GM12878 (cell line): Measurements from ENCODE around the gene FADS1. TPM values are rescaled to one million over a fixed set of nuclear protein-coding genes. Genes with fewer than 3 reads are reported as not detected.

Experiments
- ATAC-seq: fragments of 200-7000 bp; cut with Tn5 transposase; 3 replicates; pipeline ENCODE4 v1.9.1; 2020; ENCODE audit warnings: mild to moderate bottlenecking, moderate library complexity
- BruUV-seq: library from RNA; stranded (reverse); fragments of 400-500 nt; replicated peaks from 2 replicates; lab custom pipeline; 2021; lab: Mats Ljungman, UMichigan
- CTCF ChIA-PET: fragments of 300-600 bp; sonication (Branson Sonifier 250); formaldehyde crosslinking; extraction: SDS; loops from one replicate; lab custom pipeline; 2021; ENCODE audit warnings: inconsistent platforms; lab: Yijun Ruan, JAX
- POLR2A ChIA-PET: fragments of 350-600 bp; formaldehyde crosslinking; extraction: SDS; loops from one replicate; lab custom pipeline; 2021; ENCODE audit warnings: inconsistent platforms; lab: Charles Lee
- RAD21 ChIA-PET: fragments of 300-600 bp; sonication (Branson Sonifier 250); formaldehyde crosslinking; loops from one replicate; lab custom pipeline; 2023; ENCODE audit warnings: antibody characterized with exemption; ENCODE audit not compliant: unreplicated experiment; lab: Charles Lee
- SMC1A ChIA-PET: fragments of 300-600 bp; sonication (Branson Sonifier 250); formaldehyde crosslinking; loops from one replicate; lab custom pipeline; 2023; ENCODE audit not compliant: unreplicated experiment, uncharacterized antibody; lab: Charles Lee
- DNase-seq: peaks from one replicate; pipeline ENCODE4 v3.0.0-alpha.2; 2011; ENCODE audit warnings: low read depth, low spot score
- FAIRE-seq: peaks from 3 replicates; lab custom pipeline; 2011; peaks lifted over from hg19 to GRCh38; lab: Jason Lieb, UNC
- H2AFZ ChIP-seq: 2 replicates; pipeline ENCODE4 v1.6.0; 2011; ENCODE audit warnings: low read depth, low read length, control low read depth; ENCODE audit not compliant: control insufficient read depth
- H3K27ac ChIP-seq: 2 replicates; pipeline ENCODE4 v1.5.1; 2011; ENCODE audit warnings: control low read depth; ENCODE audit not compliant: control insufficient read depth, insufficient read depth
- H3K27me3 ChIP-seq, 2 experiments: replicated peaks in 1 of 2; 2 replicates each; pipeline versions ENCODE4 v1.6.0 to v1.6.1; 2011; ENCODE audit warnings: low read length in 1 of 2; ENCODE audit not compliant: control insufficient read depth in 2 of 2, insufficient read depth in 2 of 2
- H3K36me3 ChIP-seq, 2 experiments: 2 replicates each; pipeline ENCODE4 v1.5.1; 2011; ENCODE audit warnings: low read length in 1 of 2; ENCODE audit not compliant: control insufficient read depth in 2 of 2, insufficient read depth in 2 of 2
- H3K4me1 ChIP-seq: 2 replicates; pipeline ENCODE4 v1.6.1; 2011; ENCODE audit warnings: mild to moderate bottlenecking, low read length, moderate library complexity, mixed read lengths; ENCODE audit not compliant: control insufficient read depth, insufficient read depth
- H3K4me2 ChIP-seq: 2 replicates; pipeline ENCODE4 v1.6.0; 2011; ENCODE audit warnings: control low read depth; ENCODE audit not compliant: control insufficient read depth, insufficient read depth
- H3K4me3 ChIP-seq: fragments of 200-600 bp; sonication (generic); 2 replicates; pipeline ENCODE4 v1.5.1; 2016
- H3K79me2 ChIP-seq: 2 replicates; pipeline ENCODE4 v1.6.0; 2011; ENCODE audit warnings: low read length; ENCODE audit not compliant: control insufficient read depth, insufficient read depth
- H3K9ac ChIP-seq: 2 replicates; pipeline ENCODE4 v1.8.0; 2011; ENCODE audit warnings: low read length, control low read depth, mixed read lengths; ENCODE audit not compliant: control insufficient read depth, insufficient read depth
- H3K9me3 ChIP-seq: replicated peaks from 3 replicates; pipeline ENCODE4 v1.5.1; 2011; ENCODE audit warnings: mild to moderate bottlenecking, low read length; ENCODE audit not compliant: control insufficient read depth, insufficient read depth
- H4K20me1 ChIP-seq: 2 replicates; pipeline ENCODE4 v1.6.0; 2011; ENCODE audit not compliant: control insufficient read depth, insufficient read depth
- BCL11A ChIP-seq: IDR thresholded peaks from 2 replicates; pipeline ENCODE4 v1.6.1; 2011; ENCODE audit warnings: low read depth, low read length
- CBFB ChIP-seq: IDR thresholded peaks from 2 replicates; pipeline ENCODE4 v1.6.1; 2016; ENCODE audit warnings: antibody characterized with exemption, low read depth
- NFYB ChIP-seq: IDR thresholded peaks from 2 replicates; pipeline ENCODE4 v1.6.1; 2011; ENCODE audit warnings: low read depth, mild to moderate bottlenecking, low read length, improper control_type of control experiment, moderate library complexity; ENCODE audit not compliant: insufficient read depth
- POLR2A ChIP-seq: IDR thresholded peaks from 2 replicates; pipeline ENCODE4 v1.6.1; 2011; ENCODE audit warnings: low read depth, mild to moderate bottlenecking, low read length
- POLR2AphosphoS2 ChIP-seq: IDR thresholded peaks from 2 replicates; pipeline ENCODE4 v1.6.1; 2011; ENCODE audit warnings: low read depth, mild to moderate bottlenecking, low read length, improper control_type of control experiment, moderate library complexity
- SMAD5 ChIP-seq: IDR thresholded peaks from 2 replicates; pipeline ENCODE4 v1.6.1; 2016; ENCODE audit warnings: antibody characterized with exemption, low read depth
- WGBS: methylation state at CpG from one replicate; pipeline ENCODE4 v1.1.6; 2016; ENCODE audit warnings: low lambda C conversion rate; ENCODE audit not compliant: insufficient replicate concordance, insufficient coverage; ENCODE audit errors: missing lambda C conversion rate; 5-methylcytosine and 5-hydroxymethylcytosine counted together
- in situ Hi-C: fragments of 300-500 bp; cut with MboI; formaldehyde crosslinking; loops from 9 replicates; pipeline ENCODE4 v1.14.3; 2018; ENCODE audit warnings: mixed read lengths
- intact Hi-C: fragments of 100-400 bp; cut with micrococcal nuclease; formaldehyde crosslinking; loops from one replicate; pipeline ENCODE4 v1.14.2; 2022; ENCODE audit not compliant: unreplicated experiment
- polyA plus RNA-seq, 11 experiments: library from polyadenylated mRNA; depleted of rRNA in 4 of 11; unstranded in 6 of 11; stranded (reverse) in 5 of 11; fragments of >200 nt; fragmentation: Nextera tagmentation in 4 of 11; fragmentation: Illumina TruSeq in 1 of 11; extraction: Ambion mirVana in 4 of 11; extraction: Trizol in 1 of 11; gene quantifications; 1 replicate in 1 of 11; 2 replicates in 10 of 11; pipeline versions ENCODE4 v1.2.1 to v1.2.3, GENCODE V29; 2011 to 2016; ENCODE audit warnings: inconsistent platforms in 2 of 11, missing spikeins in 2 of 11, low read depth in 1 of 11
- total RNA-seq, 4 experiments: library from RNA; depleted of rRNA in 3 of 4; stranded (reverse); fragments of >200 nt in 3 of 4; fragmentation: Illumina TruSeq in 1 of 4; extraction: Trizol in 1 of 4; gene quantifications; 2 replicates each; pipeline versions ENCODE4 v1.2.1 to v1.2.3, GENCODE V29; 2013 to 2021

Gene FADS1
- total and polyA plus RNA-seq, 10 of the 15 experiments (the other 5 are each of a cell fraction or from before 2014, with no cell fraction given) = 8.8 to 73.9 (median 39.0) TPM

- H3K27ac ChIP-seq = no peak overlapping the region
- no peak overlapping the region for H3K4me2 ChIP-seq
- FAIRE-seq = no peak
- peaks cover 10 to 19% of the 10 kb centered on the region in 2 experiments for H3K36me3 ChIP-seq
- ChIA-PET RAD21 (no interaction called here), SMC1A (interaction anchor here (0.7 kb wide), 1 partner anchor 41 kb away, joined by 3 read pairs; no protein-coding TSS in a partner anchor)
- BruUV-seq = no TSS peak
- TF ChIP-seq POLR2A = 0 out of 2 replicates have a peak, but pooled peaks have one; percentile 9
- TF ChIP-seq SMAD5 = no peak
- no peak for TF ChIP-seq CBFB
- no peak for TF ChIP-seq BCL11A
- TF ChIP-seq POLR2AphosphoS2 = no peak
- TF ChIP-seq, all 136 proteins: peak for 1
- no peak for ATAC-seq
- Histone ChIP-seq H3K4me3 (no peak overlapping the region), H3K79me2 (no peaks in the 10 kb centered on the region), H3K9me3 (no peaks in the 10 kb centered on the region), H4K20me1 (no peaks in the 10 kb centered on the region), H3K4me1 (no peaks in the 10 kb centered on the region), H3K27me3 (no peaks in the 10 kb centered on the region), H3K9ac (no peak overlapping the region), H2AFZ (no peak overlapping the region)
- DNase-seq = no peak
- POLR2A ChIA-PET = no interaction called here
- 81% methylated on average over 20 of the region's 20 CpGs for WGBS
- CTCF ChIA-PET = no interaction called here
- in situ Hi-C loops = no loop called here
- intact Hi-C loops = no loop called here
These were observed 48.3 kb upstream of the FADS1 start for GRCh38 chr11:61864814-61865775.

- H3K4me1 ChIP-seq = no peaks in the 10 kb centered on the region
- TF ChIP-seq NFYB (no peak), POLR2A (peak; percentile 13; the same call in 1 of the 2 replicates)
- BruUV-seq = no TSS peak
- ChIA-PET SMC1A (no interaction called here), RAD21 (no interaction called here), CTCF (no interaction called here), POLR2A (no interaction called here)
- 67% methylated on average over 13 of the region's 13 CpGs for WGBS
- H3K27ac ChIP-seq = no peak overlapping the region
- FAIRE-seq (no peak), DNase-seq (no peak), ATAC-seq (no peak)
- no peak overlapping the region for H3K4me3 ChIP-seq
- in situ Hi-C loops (no loop called here), intact Hi-C loops (no loop called here)
- H2AFZ ChIP-seq = no peak overlapping the region
- H3K36me3 ChIP-seq = peaks cover 18 to 21% of the 10 kb centered on the region in 2 experiments
- no peaks in the 10 kb centered on the region for H3K27me3 ChIP-seq
- H3K79me2 ChIP-seq = no peaks in the 10 kb centered on the region
- H3K9ac ChIP-seq = no peak overlapping the region
- no peaks in the 10 kb centered on the region for H3K9me3 ChIP-seq
- H4K20me1 ChIP-seq = no peaks in the 10 kb centered on the region
- no peak overlapping the region for H3K4me2 ChIP-seq
These were observed 46.8 kb upstream of the FADS1 start for GRCh38 chr11:61863548-61864081.
